VCaP (cell line): ENCODE data around the gene STK33.

Experiments
- H3K27ac ChIP-seq: fragments of 450-650 bp; 2 replicates; pipeline ENCODE4 v1.5.1; 2017
- TF ChIP-seq, protein P1 (sequence below): fragments of 450-650 bp; conservative IDR thresholded peaks from 2 replicates; pipeline ENCODE4 v1.5.1; 2017; ENCODE audit warnings: mild to moderate bottlenecking, moderate library complexity

STK33 gene

DNA sequence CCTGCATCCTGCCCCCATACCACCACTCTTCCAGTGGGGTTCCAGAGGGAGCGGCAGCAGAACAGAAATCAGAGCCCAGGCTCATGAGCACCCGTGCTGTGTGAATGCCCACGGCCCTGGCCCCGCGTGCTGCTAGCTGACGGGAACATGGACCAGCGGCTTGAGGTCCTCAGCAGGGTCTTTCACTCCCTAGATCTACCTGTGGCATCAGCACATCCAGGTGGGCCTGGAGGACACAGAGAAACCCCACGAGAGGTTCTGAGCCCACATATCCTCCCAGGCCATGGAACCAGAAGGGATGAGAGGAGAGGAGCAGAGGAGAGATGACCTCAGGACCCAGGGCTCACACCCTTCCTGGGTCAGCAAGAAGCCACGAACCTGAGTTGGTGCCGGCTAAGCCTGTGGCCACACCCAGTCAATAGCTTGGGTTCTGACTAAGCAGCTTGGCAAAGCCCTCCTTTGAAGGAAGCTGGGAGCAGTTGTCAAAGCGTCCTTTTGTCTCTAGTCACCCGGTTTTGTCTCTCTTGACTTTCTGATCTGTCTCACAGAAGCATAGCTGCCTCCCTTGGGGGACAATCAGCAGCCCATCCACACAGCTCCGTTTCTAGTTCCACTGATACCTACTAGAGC, 241.0 kb downstream of the STK33 start:
- no peak overlapping the region for H3K27ac ChIP-seq
- TF ChIP-seq, protein P1, sequence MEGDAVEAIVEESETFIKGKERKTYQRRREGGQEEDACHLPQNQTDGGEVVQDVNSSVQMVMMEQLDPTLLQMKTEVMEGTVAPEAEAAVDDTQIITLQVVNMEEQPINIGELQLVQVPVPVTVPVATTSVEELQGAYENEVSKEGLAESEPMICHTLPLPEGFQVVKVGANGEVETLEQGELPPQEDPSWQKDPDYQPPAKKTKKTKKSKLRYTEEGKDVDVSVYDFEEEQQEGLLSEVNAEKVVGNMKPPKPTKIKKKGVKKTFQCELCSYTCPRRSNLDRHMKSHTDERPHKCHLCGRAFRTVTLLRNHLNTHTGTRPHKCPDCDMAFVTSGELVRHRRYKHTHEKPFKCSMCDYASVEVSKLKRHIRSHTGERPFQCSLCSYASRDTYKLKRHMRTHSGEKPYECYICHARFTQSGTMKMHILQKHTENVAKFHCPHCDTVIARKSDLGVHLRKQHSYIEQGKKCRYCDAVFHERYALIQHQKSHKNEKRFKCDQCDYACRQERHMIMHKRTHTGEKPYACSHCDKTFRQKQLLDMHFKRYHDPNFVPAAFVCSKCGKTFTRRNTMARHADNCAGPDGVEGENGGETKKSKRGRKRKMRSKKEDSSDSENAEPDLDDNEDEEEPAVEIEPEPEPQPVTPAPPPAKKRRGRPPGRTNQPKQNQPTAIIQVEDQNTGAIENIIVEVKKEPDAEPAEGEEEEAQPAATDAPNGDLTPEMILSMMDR = no peak

DNA sequence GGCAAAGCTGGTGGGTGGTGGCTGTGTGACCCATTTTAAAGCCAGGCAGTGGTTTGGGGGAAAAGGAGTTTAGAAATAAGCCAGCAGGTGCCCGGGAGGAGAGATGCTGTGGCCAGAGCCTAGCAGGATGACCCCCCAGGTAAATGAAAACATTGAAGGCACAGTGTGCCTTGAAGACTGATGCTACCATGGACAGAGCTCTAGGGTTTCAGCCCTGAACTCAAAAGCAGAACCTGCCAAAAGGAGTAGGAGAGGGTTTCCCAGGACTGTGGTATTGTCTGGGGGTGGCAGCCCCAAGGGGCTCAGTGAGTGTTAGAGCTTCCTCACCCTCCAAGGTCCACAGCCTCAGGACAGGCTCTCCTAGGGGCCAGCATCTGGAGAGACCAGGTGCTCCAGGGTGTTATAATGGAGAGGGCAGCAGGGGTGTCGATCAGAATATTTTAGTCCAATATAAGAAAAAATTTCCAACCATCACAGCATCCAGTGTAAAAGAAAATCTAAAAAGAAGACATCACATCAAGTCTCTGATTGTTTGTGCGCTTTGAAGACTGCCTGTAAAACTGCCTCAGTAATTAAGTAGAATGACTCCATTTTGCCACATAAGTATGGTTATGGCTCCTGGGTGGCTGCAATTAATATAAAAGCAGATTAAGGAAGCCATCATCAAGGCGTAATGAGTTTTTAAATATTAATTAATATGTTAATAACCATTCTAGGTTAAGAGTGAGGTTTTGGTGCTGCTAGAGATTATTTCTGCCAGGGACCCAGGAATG, 241.7 kb downstream of the STK33 start:
- H3K27ac ChIP-seq = no peak overlapping the region
- TF ChIP-seq, protein P1 = no peak

- TF ChIP-seq, protein P1 = no peak
- no peak overlapping the region for H3K27ac ChIP-seq
Measured at GRCh38 chr11:8351223-8351622, 242.8 kb downstream of the STK33 start.

GRCh38 chr11:8347978-8348377, 246.1 kb downstream of the STK33 start:
- H3K27ac ChIP-seq = no peak overlapping the region
- TF ChIP-seq, protein P1 = no peak

DNA sequence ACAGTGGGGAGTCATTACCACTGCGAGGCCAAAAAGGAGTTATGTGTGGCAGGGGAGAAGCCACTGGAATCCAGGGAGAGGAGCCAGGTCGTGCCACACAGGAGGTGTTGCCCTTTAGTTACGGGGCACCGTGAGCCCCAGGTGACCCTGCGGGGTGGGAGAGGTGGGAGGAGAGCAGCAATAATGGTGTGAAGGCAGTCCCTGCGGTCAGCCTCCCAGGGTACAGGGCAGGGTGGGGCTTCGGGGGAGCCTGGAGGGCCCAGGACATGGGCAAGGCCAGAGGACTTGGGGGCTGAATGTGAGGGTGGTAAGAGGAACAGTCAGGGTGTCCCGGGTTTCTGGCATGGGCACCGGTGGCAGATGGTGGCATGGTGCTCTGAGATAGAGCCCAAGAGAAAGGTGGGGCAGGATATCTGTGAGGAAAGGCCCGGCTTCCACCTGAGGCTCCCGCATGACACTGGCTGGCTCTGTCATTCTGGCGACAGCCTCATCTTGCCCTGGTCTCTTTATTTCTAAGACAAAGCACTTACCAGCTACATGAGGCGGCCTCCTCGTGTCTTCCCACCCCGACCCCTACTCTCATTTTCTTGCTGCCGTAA, 247.8 kb downstream of the STK33 start:
- TF ChIP-seq, protein P1 = no peak
- peak overlapping the region; percentile 66 for H3K27ac ChIP-seq

GRCh38 chr11:8345179-8345578, 248.8 kb downstream of the STK33 start:
- TF ChIP-seq, protein P1 = no peak

GRCh38 chr11:8344346-8344745, 249.7 kb downstream of the STK33 start:
- TF ChIP-seq, protein P1 = no peak

More at GRCh38 chr11:8345179-8345578, 248.8 kb downstream of the STK33 start:
- H3K27ac ChIP-seq = peak overlapping the region; percentile 66

More at GRCh38 chr11:8344346-8344745, 249.7 kb downstream of the STK33 start:
- peak overlapping the region; percentile 66 for H3K27ac ChIP-seq
